AG04450 (cell line): ENCODE results near the gene FBN2. TPM values are rescaled to one million over a fixed set of nuclear protein-coding genes. Genes with fewer than 3 reads are reported as not detected.

Experiments used
- CTCF ChIA-PET: fragments of 300-600, 350-600 bp; formaldehyde crosslinking; extraction: SDS; loops from one replicate; lab custom pipeline; 2022; ENCODE audit warnings: antibody characterized with exemption, inconsistent platforms; lab: Charles Lee
- POLR2A ChIA-PET: fragments of 350-600 bp; formaldehyde crosslinking; extraction: SDS; loops from one replicate; lab custom pipeline; 2021; ENCODE audit warnings: antibody characterized with exemption, inconsistent platforms; lab: Yijun Ruan, JAX
- DNase-seq: peaks from one replicate; pipeline ENCODE4 v3.0.0-alpha.2; 2011; ENCODE audit warnings: low read depth, low spot score
- H3K27ac ChIP-seq: one replicate; pipeline ENCODE4 v1.5.1; 2012; ENCODE audit warnings: low read depth, low read length, control low read depth
- H3K27me3 ChIP-seq: one replicate; pipeline ENCODE4 v1.6.0; 2012; ENCODE audit warnings: low read length; ENCODE audit not compliant: control insufficient read depth, insufficient read depth
- H3K4me3 ChIP-seq: 2 replicates; pipeline ENCODE4 v1.5.1; 2011; ENCODE audit warnings: mild to moderate bottlenecking, low read depth, low read length, control low read depth
- H3K9me3 ChIP-seq: 2 replicates; pipeline ENCODE4 v1.5.1; 2012; ENCODE audit warnings: low read length; ENCODE audit not compliant: control insufficient read depth, insufficient read depth
- CTCF ChIP-seq: IDR thresholded peaks from 2 replicates; pipeline ENCODE4 v1.5.1; 2011; ENCODE audit warnings: low read depth, low read length, control low read depth, inconsistent platforms
- polyA plus RNA-seq: library from polyadenylated mRNA; depleted of rRNA; stranded (reverse); fragments of >200 nt; gene quantifications from 2 replicates; pipeline ENCODE4 v1.2.3, GENCODE V29; 2011

The FBN2 gene
- polyA plus RNA-seq, 1 experiment = 46.5 TPM

DNA sequence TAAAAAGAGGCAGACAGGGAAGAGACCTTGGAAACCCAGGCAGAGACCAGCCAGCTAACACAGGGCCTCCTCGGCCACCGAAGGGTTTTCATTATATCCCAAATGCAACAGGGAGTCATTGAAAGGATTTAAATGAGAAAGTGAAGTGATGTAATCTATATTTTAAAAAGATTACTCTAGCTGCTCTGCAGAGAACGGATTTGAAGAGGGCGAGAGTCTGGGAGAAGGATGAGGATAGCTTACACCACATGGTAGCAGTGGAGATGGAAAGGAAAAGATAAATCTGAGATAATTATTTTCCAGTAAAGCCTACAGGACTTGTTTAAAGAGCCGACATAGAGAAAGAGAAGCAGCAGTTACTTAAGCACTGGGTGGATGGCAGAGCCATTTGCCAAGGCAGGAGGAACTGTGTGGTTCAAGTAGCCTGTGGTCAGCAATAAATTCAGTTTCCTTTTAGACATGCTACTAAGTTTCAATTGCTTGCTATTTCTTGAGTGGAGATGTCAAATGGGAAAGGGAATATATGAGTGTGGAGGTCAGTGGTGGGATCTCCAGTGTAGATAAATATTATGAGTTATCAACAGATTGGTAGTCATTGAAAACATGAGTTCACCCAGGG is 9.3 kb downstream of the FBN2 start:
- H3K4me3 ChIP-seq = no peak overlapping the region
- POLR2A ChIA-PET = no interaction called here
- H3K27ac ChIP-seq = no peak overlapping the region
- no peaks in the 10 kb centered on the region for H3K27me3 ChIP-seq
- H3K9me3 ChIP-seq = no peaks in the 10 kb centered on the region
- DNase-seq = no peak
- no peak for TF ChIP-seq CTCF
- CTCF ChIA-PET = no interaction called here

DNA sequence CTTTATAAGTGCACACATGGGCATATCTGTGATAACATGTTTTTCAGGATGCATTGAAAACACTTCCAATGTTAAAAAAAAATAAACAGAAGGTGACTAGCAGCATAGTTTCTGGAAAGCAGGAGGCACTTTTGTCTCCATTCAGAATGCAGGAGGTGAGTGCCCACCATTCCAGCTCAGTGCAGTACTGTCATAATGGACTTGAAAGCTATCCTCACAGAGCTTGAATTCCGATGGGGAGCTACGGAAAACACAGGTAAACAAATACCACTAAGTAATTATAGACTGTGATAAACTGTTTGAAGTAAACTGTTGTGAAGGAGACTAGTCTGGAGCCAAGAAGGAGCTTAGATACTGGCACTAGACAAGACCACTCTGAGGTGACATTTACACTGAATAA is 9.9 kb downstream of the FBN2 start:
- CTCF ChIA-PET = no interaction called here
- H3K9me3 ChIP-seq = no peaks in the 10 kb centered on the region
- POLR2A ChIA-PET = no interaction called here
- H3K27me3 ChIP-seq = no peaks in the 10 kb centered on the region
- H3K27ac ChIP-seq = no peak overlapping the region
- TF ChIP-seq CTCF = no peak
- H3K4me3 ChIP-seq = no peak overlapping the region
- no peak for DNase-seq

- POLR2A ChIA-PET = no interaction called here
- no peak for TF ChIP-seq CTCF
- no peaks in the 10 kb centered on the region for H3K27me3 ChIP-seq
- DNase-seq = no peak
- H3K4me3 ChIP-seq = no peak overlapping the region
- H3K27ac ChIP-seq = no peak overlapping the region
- CTCF ChIA-PET = no interaction called here
- no peaks in the 10 kb centered on the region for H3K9me3 ChIP-seq
Measured at GRCh38 chr5:128527077-128527476, 11.0 kb downstream of the FBN2 start.

DNA sequence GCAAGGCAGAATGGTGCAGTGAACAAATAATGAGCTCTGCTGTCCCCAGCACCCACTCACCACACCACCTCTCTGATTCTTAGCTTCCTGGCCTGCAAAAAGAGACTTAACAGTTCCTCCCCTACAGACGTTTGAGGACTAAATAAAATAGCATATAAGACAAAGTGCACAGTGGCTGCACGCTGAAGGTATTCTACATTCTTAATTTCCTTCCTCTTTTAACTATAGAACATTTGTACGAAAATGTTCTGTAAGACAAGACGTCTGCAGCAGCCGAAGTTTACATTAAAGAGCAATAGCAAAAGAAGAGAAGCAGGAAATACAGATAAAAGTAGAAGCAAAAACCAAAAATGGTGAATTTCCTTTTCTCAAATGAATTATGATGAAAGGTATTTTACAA is 15.7 kb downstream of the FBN2 start:
- no peak for TF ChIP-seq CTCF
- no peaks in the 10 kb centered on the region for H3K27me3 ChIP-seq

DNA sequence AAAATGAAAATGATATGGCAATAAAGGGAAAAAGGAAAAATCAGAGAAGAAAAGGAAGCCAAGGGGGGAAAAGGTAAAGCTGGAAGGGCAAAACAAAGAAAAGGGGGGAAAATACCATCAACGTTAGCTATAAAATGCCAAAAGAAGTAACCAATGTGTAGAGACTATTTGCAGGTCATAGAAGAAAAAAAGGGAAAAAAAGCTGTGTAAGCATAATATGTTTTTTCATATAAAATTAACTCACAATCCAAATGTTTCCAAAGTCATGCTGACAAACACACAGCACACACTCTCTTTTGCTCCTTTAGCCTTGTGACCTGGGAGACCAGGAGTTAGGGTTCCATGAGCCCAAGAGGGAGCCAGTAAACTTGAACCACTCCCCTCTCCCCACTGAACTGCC is 18.2 kb downstream of the FBN2 start:
- no peak for DNase-seq
- Histone ChIP-seq H3K27me3 (no peaks in the 10 kb centered on the region), H3K4me3 (no peak overlapping the region), H3K9me3 (no peaks in the 10 kb centered on the region), H3K27ac (no peak overlapping the region)
- CTCF ChIA-PET = no interaction called here
- POLR2A ChIA-PET = no interaction called here
- TF ChIP-seq CTCF = no peak

More for the DNA sequence above, 15.7 kb downstream of the FBN2 start:
- Histone ChIP-seq H3K9me3 (no peaks in the 10 kb centered on the region), H3K27ac (no peak overlapping the region), H3K4me3 (no peak overlapping the region)
- no peak for DNase-seq
- ChIA-PET CTCF (interaction anchor here (1.5 kb wide), 1 partner anchor 152 kb away, joined by 5 read pairs; no protein-coding TSS in a partner anchor), POLR2A (no interaction called here)
